Hindlimb muscle (tissue), 1 donor: ENCODE measurements around the gene PCDH20. TPM values are rescaled to one million over a fixed set of nuclear protein-coding genes. Genes with fewer than 3 reads are reported as not detected.
A peak's percentile ranks its signal among the peaks of the same experiment; 100 is the strongest.
"Not testable (repeated sequence)": the region's sequence is repeated elsewhere in the genome, so short reads cannot be mapped to it uniquely, and the experiment has no call there.

Source experiments
- DNase-seq: peaks from one replicate; pipeline ENCODE4 v3.0.0-alpha.2; 2013
- polyA plus RNA-seq: library from polyadenylated mRNA; unstranded; fragments of 120-200 nt; gene quantifications from one replicate; pipeline ENCODE4 v1.2.1, GENCODE V29; 2013; ENCODE audit not compliant: insufficient read length

The PCDH20 gene, protein sequence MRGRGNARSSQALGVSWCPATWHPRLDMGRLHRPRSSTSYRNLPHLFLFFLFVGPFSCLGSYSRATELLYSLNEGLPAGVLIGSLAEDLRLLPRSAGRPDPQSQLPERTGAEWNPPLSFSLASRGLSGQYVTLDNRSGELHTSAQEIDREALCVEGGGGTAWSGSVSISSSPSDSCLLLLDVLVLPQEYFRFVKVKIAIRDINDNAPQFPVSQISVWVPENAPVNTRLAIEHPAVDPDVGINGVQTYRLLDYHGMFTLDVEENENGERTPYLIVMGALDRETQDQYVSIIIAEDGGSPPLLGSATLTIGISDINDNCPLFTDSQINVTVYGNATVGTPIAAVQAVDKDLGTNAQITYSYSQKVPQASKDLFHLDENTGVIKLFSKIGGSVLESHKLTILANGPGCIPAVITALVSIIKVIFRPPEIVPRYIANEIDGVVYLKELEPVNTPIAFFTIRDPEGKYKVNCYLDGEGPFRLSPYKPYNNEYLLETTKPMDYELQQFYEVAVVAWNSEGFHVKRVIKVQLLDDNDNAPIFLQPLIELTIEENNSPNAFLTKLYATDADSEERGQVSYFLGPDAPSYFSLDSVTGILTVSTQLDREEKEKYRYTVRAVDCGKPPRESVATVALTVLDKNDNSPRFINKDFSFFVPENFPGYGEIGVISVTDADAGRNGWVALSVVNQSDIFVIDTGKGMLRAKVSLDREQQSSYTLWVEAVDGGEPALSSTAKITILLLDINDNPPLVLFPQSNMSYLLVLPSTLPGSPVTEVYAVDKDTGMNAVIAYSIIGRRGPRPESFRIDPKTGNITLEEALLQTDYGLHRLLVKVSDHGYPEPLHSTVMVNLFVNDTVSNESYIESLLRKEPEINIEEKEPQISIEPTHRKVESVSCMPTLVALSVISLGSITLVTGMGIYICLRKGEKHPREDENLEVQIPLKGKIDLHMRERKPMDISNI
- polyA plus RNA-seq, result 2.3 TPM

DNA sequence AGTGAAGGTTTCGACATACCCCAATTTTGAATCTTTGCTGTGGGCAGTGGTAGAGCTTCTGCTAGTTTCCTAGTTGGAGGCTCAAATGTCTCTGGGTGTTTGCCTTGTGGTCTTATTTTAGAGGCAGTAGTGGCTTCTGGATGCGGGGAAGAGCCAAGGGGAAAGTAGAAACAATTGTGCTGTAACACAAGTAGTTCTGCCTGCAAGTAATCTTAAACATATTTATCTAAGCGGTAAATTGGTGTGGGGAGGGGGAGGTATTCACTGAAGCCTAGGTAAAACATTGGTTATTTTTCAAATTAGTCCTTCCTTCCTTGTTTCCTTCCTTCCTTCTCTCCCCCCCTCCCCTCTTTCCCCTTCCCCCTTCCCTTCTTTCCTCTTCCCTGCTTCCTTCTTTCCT is at the start of gene PCDH20:
Gene PCDH20, minus strand, starts transcription at position 101 of the 400 bp plus-strand sequence. CDS start 691 bp downstream, outside the sequence.
- no peak for DNase-seq

DNA sequence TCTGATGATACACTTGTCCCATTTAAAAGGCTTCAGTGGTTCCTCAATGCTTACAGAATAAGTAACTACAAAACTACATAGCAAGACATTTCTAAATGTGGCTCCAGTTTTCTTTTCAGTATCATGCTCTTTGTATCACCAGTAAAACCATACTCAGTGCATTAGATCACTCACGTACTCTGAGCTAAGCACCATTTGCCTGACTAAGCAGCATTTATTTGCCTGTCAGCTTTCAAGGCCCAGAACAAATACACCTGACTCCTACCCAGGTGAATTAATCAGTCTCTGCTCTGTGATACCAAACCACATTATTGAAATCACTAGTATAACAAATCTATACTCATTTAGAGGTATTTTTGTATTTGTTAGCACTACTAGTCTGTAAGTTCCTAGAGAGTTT is 47.4 kb upstream of the PCDH20 start:
- DNase-seq, result no peak

DNA sequence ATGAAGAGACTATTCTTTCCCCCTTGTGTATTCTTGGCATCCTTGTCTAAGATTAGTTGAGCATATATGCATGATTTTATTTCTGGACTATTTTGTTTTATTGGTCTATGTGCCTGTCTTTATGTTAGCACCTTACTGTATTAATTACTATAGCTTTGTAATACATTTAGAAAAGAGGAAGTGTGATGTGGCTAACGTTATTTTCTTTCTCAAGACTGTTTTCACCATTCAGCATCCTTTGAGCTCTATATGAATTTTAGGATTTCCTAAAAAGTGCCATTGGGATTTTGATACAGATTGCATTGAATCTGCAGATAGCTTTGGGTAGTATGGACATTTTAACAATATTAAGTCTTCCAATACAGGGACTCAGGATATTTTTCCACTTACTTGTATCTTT is 37.5 kb upstream of the PCDH20 start:
- no peak for DNase-seq

DNA sequence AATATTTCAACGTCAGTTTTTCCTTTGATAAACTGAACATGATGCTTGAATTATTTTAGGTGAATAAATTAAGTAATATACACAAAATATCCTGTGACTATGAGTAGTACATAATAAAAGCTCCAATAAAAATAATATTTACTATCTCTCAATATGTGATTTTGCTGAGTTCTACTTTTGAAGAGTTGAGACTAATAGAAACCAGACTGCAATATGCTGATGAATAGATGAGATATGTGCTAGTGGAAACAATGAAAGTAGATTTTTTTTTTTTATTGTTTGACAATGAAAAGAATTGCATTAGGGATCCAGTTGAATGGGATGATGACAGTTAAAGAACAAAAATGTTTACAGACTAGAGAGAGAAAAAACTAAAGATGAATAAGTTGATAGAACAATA is 16.4 kb upstream of the PCDH20 start:
- DNase-seq, result no peak

DNA sequence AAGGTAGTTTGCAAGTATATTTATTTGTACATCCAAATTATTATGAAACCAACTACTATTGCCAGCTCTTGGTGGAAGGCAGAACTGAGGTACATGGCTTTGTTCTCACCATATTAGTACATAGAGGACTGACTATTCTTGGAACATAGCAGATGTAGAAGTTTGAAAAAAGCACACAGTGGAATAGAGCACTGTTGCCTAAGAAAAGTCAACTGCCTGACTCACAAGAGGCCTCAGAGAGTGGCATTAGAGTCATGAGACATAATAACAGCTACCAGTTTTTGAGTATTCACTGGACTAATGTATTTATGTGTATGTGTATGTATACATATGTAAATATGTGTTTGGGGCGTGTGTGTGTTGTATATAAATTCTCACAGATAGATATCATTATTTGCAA is 8.3 kb upstream of the PCDH20 start:
- DNase-seq, result no peak

DNA sequence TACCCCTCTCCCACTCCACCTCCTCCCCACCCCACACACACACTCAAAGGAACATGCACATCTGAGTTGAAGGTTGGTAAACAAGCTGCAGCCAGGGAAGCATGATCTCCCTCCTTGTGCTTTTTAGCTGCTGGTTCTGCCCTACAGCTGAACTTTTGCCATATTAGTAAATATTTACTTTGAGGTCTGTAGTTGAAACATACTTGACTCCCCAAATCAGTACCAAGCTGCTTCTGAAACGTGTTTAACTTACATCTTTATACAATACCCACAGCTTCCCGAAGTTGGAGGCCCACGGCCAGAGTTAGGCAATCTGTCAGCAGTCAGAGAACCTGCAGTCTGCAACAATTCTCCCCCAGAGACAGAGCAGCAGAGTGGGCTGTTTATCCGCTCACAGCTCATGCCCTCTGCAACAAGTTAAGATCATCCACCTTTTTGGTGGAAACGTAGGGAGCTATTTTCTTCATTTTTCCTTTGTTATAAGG is 1.5 kb upstream of the PCDH20 start:
- no peak for DNase-seq

DNA sequence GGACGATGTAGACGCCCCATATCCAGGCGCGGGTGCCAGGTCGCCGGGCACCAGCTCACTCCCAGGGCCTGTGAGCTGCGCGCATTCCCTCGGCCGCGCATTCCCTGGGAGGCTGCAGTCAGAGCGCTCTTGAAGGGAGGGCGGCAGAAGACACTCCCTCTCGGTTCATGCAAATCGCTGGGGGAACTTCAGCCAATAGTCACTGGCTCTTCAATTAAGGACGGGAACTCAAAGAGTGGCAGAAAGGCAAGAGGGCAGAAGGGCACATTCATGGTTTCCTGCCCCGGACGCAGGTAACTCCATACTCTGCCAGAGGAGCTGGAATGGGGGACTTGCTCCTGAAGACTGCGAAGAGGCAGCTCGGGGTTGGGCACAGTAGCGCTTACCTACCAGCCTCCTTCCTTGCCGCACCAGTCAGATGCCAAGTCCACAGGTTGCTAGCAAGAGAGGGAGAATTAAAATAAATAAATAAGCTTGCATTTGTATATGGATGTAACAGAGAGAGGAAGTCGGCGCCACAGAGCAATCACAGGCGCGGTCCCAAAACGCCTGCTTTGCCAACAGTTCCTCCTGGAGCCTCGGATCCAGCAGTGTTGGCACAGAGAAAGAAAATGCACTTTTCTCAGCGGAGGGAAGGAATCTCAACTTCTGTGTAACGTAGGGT is 459 bp downstream of the PCDH20 start:
- peak; percentile 28 for DNase-seq

DNA sequence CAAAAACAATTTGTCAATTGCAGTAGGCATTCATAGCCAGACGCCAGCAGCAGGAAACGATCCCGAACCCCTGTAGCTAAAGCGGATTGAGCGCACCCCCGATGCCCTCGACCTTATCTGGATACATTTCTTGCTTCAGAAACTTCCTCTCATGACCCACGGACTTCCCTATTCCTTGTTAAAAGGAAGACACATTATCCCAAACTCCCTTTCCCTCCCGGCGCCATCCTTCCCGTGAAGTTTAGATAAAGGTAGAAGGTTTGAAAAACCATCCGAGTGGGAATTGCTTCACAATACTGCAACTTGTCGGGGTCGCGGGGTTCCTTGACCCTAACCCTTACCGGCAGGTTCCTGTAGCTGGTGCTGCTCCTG is 977 bp downstream of the PCDH20 start:
- no peak for DNase-seq

DNA sequence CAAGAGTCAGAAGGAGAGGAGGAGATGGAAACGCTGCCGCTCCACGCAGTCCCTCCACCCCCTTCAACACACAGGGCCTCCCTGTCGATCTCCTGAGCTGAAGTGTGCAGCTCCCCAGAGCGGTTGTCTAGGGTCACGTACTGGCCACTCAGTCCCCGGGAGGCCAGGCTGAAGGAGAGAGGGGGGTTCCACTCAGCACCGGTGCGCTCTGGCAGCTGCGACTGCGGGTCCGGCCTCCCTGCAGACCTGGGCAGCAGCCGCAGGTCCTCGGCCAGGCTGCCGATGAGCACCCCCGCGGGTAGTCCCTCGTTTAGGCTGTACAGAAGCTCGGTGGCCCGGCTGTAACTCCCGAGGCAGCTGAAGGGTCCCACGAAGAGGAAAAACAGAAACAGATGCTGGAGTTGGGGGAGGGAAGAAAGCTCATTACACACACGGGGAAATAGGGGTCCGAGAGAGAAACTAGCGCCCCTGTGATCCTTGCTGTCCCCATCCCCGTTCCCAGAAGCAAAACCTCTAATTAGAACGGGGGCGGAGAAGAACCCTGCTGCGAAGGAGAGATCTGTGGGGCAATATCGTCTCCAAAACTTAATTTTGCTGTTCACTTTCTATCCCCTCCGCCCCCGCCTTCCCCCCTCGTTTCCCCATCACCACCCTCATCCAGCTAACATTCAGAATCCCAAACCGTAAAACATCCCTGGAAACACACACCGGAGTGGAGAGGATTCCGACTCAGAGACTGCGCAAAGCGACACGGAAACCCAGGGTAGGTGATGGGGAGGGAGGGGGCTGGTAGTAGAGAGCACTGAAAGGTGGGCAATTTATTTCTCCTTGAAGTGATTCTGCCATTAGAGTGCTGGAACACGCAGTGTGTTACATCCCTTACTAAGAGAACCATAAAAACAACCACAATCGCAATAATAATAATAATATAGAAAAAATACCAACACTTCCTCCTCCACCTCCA is 1.8 kb downstream of the PCDH20 start:
- no peak for DNase-seq

DNA sequence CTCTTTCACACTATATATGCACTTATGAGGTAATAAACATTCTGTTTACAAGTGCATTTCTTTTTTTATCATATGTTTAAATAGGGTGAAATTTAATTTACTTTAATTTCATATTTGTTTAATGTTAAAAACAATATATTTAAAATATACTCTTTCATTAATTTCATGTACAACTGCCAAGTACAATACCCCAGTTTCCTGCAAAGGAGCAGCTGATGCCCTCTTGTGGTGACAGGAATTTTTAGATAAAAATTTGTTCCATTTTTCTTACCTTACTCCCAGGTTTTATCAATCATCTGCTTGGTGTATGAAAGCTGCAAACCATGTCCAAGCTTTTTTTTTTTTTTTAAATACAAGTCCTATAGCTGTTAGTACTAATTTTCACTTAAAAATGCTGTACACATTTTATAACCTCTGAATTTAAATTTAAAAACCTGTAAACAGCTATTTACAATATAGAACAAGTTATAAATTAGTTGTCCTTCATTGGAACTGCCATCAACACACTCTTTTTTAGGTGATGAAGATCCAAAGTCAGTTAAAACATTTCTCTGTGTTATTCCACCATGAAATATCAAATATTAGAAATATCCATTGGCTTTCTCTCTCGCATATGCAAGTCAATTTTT is 4.9 kb downstream of the PCDH20 start:
- no peak for DNase-seq

DNA sequence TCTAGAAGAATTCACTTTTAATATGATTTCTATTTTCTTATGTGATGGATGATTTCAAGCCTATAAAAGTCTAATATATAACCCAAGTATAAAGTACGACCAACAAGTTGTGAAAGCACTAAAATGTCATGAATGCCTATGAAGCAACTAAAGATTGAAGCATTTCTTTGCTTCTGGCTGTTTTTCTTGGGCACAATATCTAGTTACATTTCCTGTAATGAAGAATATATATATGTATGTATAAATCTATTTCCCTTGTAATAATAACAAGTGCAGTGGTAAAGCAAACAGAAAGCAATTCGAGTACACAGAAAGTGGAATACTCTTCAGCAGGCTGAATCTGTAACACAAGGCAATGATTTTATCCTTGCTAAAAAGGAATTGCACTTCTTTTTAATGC is 5.4 kb downstream of the PCDH20 start:
- DNase-seq, result no peak

DNA sequence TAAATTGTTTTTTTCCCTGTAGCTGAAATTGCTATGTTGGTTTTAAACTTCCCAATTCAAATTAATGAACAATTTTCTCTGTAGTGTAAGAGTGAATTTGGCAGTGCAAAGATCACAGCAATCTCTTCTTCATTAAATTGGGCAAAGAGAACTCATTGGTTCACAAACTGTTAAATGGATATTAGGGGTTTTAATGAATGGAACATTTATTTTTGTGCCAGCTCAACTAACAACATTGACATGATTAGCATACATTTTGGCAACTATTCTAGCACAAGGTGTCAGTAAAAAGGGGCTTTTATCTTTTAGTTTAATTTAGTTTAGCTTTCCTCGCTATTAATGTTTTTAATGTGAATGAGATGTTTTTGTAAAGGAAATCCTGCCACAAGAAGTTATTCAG is 7.1 kb downstream of the PCDH20 start:
- no peak for DNase-seq

DNA sequence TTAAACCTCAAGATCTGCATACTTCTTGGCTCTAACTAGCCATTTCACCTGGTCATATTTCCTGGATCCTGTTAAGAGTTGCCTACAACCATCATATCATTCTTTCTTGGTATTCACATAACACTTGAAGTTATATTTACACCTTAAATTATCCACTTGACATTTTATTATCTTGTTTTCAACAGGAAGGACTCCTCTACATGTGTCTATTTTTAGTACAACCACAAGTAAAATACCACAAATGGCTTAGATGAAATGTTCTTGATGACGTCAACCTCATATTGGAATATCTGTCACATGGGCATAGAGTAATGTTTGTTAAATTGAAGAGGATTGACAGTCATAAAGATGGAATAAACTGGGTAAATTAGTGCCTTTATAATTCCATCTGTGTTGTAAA is 9.4 kb downstream of the PCDH20 start:
- DNase-seq, result no peak

DNA sequence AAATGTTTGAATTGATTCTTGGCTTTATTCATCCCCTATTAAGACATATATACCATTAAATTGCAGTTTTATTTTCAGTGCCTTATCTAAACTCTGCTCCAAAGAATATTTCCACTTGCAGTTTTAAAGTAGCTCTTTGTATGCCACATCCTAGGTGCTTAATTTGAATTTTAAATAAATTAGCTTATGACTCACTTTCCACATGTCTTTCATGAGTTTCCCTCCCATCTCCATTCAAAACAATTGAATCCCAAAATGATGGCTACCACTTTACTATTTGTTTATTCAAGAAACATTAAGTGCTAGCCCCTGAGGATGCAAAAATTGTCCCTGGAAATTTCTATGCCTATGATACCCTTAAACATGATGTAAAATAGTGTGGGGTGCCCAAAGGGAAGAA is 19.5 kb downstream of the PCDH20 start:
- no peak for DNase-seq

DNA sequence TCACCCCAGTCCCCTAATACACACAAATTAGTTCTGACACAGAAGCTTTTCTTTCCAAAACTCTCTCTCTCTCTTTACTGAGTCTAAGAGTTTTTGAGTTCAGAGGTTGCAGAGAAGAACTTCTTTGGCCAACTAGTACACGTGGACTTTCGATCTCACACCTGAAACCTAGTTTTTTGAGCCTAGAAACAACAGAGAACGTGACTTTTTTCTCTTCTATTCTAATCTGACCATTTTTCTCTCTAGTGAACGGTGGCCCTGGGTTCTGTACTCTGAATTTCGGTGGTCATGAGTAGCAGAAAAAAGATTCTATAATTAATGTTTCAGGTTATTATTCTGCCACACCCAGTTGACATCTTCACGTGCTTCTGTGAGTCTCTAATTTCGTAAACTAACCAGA is 24.2 kb downstream of the PCDH20 start:
- DNase-seq, result no peak

DNA sequence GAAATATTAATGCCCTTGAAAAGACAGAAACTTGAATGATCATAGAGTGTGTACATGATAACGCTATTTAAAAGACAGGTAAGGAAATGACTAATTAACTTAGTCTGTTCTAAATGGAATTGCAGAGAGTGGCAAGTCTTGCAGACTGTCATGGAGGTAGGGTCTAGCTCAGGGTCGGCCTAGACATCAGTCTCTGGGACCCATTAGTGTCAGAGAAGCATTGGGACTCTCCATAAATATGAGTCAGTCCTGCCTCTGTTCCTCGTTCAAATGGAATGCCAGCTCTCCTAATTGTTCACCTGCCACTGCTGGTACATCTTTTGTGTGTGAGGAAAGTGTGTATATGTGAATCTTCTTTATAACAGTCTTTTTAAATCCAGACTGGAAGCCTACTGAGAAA is 28.0 kb downstream of the PCDH20 start:
- DNase-seq, result no peak

DNA sequence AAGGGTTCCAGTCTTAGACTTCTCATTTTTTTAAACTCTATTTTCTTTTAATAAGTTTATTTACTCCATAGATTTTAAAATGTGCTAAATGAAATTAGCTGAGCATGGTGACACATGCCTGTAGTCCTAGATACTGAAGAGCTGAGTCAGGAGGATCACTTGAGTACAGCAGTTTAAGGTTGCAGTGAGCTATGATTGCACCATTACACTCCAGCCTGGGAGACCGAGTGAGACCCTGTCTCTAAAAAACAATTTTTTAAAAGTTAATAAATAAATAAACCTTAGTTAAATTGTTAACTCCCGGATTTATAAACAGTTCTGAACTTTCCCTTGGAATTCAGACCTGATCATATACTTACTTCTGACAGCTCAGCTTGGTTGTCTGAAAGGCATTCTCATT is 32.5 kb downstream of the PCDH20 start:
- no peak for DNase-seq

DNA sequence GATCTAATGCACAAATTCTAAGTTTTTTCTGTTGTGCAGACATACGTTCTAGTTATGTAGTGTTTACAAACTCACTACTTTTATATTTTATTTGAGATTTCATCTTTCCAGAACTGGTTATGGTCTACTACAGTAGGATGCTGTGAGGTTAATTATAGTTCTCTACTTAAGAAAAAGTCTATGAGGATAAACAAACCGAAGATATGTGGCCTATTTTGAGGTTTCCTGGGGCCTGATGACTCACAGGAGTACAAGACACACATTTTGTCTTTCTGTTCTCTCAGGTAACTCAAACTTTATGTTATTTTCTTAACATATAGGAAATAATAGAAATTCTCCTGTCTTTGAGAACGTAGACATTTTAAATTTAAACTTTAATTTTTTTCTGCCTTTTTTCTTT is 45.1 kb downstream of the PCDH20 start:
- no peak for DNase-seq

DNA sequence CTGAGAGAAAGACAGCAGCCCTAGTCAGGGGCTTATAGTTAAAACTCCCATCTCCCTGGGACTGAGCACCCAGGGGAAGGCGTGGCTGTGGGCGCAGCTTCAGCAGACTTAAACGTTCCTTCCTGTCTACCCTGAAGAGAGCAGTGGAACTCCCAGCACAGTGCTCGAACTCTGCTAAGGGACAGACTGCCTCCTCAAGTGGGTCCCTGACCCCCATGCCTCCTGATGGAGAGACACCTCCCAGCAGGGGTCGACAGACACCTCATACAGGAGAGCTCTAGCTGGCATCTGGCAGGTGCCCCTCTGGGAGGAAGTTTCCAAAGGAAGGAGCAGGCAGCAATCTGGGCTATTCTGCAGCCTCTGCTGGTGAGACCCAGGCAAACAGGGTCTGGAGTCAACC is 51.0 kb downstream of the PCDH20 start:
- not testable (repeated sequence) for DNase-seq

DNA sequence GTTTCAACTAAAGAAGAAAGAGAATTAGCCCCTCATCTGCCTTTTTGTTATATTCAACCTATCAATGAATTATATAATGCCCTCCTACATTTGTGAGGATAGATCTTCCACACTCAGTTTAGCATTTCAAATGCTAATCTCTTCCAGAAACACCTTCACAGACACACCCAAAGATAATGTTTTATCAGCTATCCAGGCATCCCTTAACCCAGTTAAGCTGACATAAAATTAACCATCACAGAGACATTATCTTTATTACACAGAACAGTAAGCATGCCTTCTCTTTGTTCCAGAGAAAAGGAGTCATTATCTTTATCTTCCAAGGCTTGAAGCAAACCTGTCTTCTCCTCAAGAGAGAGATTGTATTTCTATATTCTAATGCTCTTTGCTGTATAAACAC is 53.1 kb downstream of the PCDH20 start:
- DNase-seq, result no peak
